A172 (cell line): Measurements from ENCODE around the gene OGDH. TPM values are rescaled to one million over a fixed set of nuclear protein-coding genes. Genes with fewer than 3 reads are reported as not detected.
"Not testable (repeated sequence)": the region's sequence is repeated elsewhere in the genome, so short reads cannot be mapped to it uniquely, and the experiment has no call there.

ENCODE experiments used
- DNase-seq: peaks from one replicate; pipeline ENCODE4 v3.0.0-alpha.2; 2015; ENCODE audit warnings: low spot score
- total RNA-seq: library from RNA; depleted of rRNA; stranded (reverse); fragments of >200 nt; shearing (Covaris generic); gene quantifications from 2 replicates; pipeline ENCODE4 v1.2.3, GENCODE V29; 2014

OGDH gene
- total RNA-seq, 1 experiment from 2014 or later, result 84.1 TPM

- DNase-seq, result no peak
These were observed 60.8 kb downstream of the OGDH start for GRCh38 chr7:44667190-44667589.

- no peak for DNase-seq
These were observed 64.6 kb downstream of the OGDH start for GRCh38 chr7:44671069-44671468.

GRCh38 chr7:44673324-44673723 lies 66.9 kb downstream of the OGDH start:
- no peak for DNase-seq

- no peak for DNase-seq
These were observed 67.3 kb downstream of the OGDH start for GRCh38 chr7:44673771-44674170.

- DNase-seq, result no peak
These were observed 68.0 kb downstream of the OGDH start for GRCh38 chr7:44674381-44674780.

- no peak for DNase-seq
These were observed 70.3 kb downstream of the OGDH start for GRCh38 chr7:44676776-44677175.

- peak; percentile 47 for DNase-seq
These were observed 71.7 kb downstream of the OGDH start for GRCh38 chr7:44678101-44678470.

- peak; percentile 49 for DNase-seq
These were observed 72.2 kb downstream of the OGDH start for GRCh38 chr7:44678471-44679179.

- DNase-seq, result no peak
These were observed 75.2 kb downstream of the OGDH start for GRCh38 chr7:44681645-44682044.

- no peak for DNase-seq
These were observed 79.3 kb downstream of the OGDH start for GRCh38 chr7:44685723-44686122.

- DNase-seq, result no peak
These were observed 83.0 kb downstream of the OGDH start for GRCh38 chr7:44689427-44689826.

- peak; percentile 91 for DNase-seq
These were observed 87.3 kb downstream of the OGDH start for GRCh38 chr7:44693641-44694313.

- no peak for DNase-seq
These were observed 87.9 kb downstream of the OGDH start for GRCh38 chr7:44694326-44694725.

- no peak for DNase-seq
These were observed 88.3 kb downstream of the OGDH start for GRCh38 chr7:44694766-44695165.

- no peak for DNase-seq
These were observed 89.3 kb downstream of the OGDH start for GRCh38 chr7:44695756-44696155.

- DNase-seq, result no peak
These were observed 90.3 kb downstream of the OGDH start for GRCh38 chr7:44696728-44697127.

- no peak for DNase-seq
These were observed 91.0 kb downstream of the OGDH start for GRCh38 chr7:44697136-44698045.

- DNase-seq, result no peak
These were observed 91.7 kb downstream of the OGDH start for GRCh38 chr7:44698046-44698580.

GRCh38 chr7:44699598-44699997 lies 93.2 kb downstream of the OGDH start:
- DNase-seq, result not testable (repeated sequence)

GRCh38 chr7:44700322-44700721 lies 93.9 kb downstream of the OGDH start:
- no peak for DNase-seq

- not testable (repeated sequence) for DNase-seq
These were observed 97.0 kb downstream of the OGDH start for GRCh38 chr7:44703391-44703790.

- DNase-seq, result no peak
These were observed 97.5 kb downstream of the OGDH start for GRCh38 chr7:44703921-44704320.
